GM21717 (cell line): Measurements from ENCODE around the gene FTSJ1.

Experiments used
- ATAC-seq: cut with Tn5 transposase; IDR thresholded peaks from one replicate; pipeline ENCODE4 v1.9.1; 2021; ENCODE audit warnings: mild to moderate bottlenecking, moderate library complexity; ENCODE audit not compliant: unreplicated experiment

FTSJ1 gene

DNA sequence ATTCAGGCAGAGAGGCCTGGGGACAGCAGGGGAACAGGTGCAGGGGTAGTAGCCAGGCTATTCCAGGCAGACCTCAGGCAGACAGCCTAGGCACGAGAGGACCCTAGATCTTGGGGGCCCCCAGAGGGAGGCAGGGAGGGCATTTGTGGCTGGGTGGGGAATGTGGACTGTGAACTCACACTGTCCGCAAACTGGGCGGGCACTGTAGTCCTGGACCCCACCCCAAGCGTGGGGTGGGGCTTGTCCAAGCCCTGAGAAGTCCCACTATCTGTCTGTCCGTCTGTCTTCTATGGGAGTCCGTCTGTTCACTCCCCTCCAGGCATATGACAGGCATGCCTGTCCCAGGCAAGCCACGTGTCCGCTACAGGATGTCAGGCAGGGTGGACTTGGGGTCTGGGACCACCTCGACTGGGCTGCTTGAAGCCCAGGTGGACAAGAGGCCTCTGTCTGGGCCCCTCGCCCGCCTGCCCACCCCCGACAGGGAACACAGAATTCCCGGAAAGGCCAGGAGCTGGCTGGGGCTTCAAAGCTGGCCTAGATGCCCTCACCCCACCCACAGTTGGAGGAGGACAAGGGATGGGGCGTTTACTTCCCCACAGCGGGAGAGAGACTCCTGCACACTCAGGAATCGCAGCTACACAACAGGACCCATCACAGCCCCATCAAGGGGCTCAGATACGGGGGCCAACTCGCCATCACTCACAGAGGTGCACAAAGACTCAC, 5.7 kb upstream of the FTSJ1 start, which contains the start of gene SLC38A5:
Gene SLC38A5, minus strand, starts transcription at position 151 of the 723 bp plus-strand sequence. CDS start 2,336 bp downstream, outside the sequence.
- ATAC-seq: no peak

DNA sequence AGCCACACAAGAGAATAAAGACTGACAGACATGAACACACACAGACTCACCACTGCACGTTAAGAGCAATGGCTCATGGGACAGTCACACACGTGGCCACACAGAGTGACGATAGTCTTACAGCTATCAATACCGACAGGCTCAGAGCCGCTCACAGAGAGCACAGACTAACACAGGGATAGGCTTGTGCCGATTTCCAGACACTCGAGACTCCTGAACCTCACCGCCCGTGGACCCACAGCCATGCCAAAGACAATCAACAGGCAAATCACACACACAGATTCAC, 5.2 kb upstream of the FTSJ1 start:
- no peak for ATAC-seq

DNA sequence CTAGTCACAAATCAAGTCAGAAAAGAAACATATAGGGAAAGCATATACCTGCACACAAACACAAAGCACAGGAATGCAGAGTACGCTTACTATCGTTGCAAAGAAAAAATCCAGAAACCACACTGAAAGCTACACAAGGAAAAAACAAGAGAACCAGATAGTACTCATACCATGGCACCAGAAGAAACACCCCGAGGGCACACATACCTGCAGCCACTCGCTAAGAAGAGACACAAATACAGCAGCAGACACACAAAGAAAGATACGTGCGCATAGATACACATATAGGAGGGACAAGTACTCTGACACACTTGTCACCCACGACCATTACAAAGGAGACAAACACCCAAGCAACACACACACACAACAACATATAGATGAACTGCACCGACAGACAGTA, 4.5 kb upstream of the FTSJ1 start:
- no peak for ATAC-seq

DNA sequence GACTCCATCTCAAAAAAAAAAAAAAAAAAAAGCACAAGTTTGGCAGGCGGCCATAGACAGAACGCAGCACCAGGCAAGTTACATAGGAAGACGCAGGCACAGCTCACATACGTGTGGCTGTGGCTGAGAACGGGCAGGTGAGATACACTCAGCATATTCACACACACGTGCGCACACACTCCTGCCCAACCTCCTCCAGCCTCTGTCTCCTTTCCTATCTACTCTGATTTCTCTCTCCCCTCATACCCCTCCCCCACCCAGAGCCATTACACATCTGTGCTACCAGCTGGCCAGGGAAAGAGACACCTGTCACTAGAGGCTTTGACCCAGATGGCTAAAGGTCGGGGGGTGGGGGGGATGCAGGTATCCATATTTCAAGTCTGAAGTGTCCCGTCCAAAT, 3.8 kb upstream of the FTSJ1 start:
- ATAC-seq: no peak

DNA sequence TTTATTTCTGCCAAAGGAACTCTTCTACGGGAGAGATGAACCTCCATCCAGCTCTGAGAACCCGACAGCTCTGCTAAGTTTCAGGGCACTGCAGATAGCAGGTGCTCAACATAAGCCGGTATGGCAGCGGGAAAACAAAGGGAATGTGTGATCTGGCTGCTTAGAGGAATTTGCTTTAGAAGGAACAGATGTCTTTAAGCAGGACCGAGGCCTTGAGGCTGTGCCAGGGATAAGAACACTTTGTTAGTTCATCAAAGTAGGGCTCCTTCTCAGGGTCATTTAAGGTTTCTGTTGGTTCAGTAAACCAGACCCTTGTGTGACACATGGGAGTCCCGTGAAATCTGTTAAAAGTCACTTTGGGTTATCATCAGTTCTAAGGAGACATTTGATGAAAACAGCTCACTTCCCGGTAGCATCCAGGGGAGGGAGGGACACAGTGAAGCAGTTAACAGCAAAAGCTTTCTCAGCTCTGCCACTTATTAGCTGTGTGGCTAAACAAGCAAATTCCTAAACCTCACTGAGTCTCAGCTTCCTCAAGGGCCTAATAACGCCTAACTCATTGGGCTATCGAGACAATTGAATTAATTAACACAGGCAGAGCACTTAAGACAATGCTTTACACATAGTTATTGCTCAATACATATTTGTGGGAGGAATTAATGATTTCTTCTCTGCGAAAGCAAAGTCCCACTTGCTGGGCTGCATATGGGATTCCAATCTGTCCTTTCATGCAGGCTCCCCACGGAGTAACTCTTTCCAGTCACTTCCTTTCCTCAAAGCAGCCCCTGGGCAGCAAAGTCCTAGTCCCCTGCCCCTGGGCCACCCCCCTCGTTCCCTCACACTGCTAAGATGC, 2.9 kb upstream of the FTSJ1 start:
- no peak for ATAC-seq

DNA sequence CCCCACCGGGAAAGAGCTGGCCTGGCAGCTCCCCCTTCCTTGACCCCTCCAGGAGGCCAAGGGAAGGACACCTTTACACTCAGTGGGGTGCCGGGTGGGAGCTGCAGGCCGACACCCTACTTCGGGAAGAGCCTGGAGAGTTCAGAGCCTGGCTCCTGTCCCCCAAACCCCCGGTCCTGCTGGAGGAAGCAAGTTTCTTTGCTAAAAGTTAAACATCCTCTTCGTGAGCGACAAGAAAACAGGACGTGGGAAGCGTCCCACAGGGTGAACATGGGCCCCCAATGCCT, 2.4 kb upstream of the FTSJ1 start:
- no peak for ATAC-seq

DNA sequence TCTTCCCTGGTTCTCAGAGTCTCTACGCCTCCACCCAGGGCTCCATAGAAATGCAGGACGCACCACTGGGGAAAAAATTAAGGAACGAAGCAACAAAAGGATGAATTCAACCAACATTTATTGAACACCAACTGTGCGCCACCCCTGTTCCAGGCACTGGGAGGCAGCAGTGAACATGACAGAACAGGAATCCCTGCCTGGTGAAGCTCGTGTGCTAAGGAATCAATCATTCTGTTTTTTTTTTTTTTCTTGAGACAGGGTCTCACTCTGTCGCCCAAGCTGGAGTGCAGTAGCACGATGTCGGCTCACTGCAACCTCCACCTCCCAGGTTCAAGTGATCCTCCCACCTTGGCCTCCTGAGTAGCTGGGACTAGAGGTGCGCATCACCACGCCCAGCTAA, 1.9 kb upstream of the FTSJ1 start:
- ATAC-seq: no peak

DNA sequence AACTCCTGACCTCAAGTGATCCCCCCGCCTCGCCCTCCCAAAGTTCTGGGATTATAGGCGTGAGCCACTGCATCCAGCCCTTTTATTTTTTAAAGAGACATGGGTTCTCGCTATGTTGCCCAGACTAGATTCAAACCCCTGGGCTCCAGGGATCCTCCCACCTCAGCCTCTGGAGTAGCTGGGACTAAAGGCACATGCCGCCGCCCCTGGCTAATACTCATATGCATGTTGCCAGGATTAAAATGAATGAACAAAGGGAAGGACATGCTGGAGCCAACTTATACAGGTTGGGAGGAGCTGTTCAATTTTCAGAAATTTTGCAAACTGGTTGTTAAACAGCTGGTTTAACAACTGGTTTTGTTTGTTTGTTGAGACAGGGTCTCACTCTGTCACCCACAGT, 1.4 kb upstream of the FTSJ1 start:
- no peak for ATAC-seq

DNA sequence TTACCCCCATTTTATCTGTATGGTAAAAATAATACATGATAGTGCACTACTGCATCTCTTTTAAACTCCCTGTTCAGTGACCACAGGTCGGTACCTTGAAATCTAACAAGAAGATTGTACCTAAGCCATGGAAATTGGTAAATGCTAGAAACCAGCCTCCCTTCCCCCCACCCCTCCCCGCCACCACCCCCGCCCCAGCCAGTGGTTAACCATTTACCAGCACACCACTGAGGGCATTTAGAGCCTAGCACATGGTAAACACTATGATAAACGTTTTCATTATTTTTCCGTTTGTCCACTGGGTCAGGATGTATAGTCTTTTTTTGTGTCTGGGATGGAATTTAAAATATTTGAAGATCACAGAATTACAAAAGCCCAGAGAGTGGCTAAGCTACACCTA, 703 bp upstream of the FTSJ1 start:
- no peak for ATAC-seq

DNA sequence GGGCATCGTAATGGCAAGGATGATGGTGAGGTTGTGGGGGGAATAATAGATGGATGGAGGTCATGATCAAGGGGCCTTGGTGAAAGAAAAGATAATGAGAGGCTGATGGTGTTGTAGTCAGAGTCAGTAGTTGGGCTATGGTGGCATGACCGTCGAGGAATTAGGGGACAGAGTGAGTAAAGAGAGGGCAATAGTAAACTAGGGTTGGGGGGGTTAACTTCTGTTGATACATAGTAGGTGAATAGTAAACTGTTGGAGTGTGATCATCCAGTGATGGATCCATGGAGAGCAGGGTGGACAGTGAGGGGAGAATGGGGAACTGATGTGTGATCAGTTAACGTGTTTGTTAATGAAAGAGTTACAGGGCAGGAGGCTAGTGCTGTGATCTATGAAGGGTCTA, 920 bp downstream of the FTSJ1 start:
- no peak for ATAC-seq

DNA sequence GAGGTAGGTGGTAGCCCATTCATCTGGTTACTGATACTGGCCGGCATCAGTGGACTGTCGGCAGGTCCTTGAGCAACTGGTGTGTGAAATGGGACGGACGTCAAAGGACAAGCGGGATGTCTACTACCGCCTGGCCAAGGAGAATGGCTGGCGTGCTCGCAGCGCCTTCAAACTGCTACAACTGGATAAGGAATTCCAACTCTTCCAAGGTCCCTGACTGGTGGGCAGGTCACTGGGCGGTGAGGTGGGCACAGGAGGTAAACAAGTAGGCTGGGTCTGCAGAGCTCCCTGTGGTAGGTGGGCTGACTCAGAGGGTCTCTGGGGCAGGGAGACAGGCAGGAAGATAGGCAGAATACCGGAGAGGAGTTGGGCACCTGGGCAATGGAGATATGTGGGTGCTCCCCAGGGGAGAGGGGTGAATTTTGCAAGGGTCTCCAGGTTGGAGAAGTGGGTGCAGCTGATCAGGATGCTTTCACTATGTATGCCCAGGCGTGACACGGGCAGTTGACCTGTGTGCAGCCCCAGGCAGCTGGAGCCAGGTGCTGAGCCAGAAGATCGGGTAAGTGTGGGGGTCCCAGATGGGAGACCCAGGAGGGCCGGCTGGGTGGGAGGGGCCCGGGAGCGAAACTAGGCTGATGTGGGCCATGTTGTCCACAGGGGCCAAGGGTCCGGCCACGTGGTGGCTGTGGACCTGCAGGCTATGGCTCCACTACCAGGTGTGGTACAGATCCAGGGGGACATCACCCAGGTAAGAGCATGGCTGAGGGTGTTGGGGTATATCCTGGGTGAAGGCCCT, 2.2 kb downstream of the FTSJ1 start:
- ATAC-seq: no peak

DNA sequence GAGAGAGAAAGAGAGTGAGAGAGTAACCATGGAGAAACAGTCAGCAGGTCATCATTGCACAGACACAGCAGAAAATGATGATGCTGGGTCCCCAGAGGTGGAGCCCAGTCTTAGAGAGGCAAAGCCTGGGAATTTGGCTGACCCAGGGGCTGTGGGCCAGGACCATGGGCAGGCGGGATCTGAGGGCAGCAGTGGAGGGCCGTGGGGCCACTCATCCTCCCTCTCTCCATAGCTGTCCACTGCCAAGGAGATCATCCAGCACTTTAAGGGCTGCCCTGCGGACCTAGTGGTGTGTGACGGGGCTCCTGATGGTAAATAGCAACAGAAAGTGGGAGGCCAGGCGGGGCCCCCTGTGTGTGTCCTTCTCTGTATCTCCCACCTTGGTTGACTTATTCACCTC, 2.8 kb downstream of the FTSJ1 start:
- no peak for ATAC-seq

DNA sequence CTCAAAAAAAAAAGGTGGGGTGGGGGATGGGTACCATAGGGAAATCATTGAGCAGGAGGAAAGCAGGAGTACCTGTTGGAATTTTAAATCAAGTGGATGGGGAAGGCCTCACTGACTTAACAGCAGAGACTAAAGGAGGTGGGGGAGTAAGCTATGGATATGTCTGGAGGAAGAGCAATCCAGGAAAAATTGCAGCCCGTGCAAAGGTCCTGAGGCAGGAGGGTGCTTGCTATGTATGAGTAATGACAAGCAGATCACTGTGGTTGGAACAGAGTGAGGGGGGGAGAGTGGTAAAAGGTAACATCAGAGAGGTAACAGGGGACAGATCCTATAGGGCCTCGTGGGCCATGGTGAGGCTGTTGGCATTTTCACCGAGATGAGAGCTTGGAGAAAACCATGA, 4.1 kb downstream of the FTSJ1 start:
- ATAC-seq: no peak

DNA sequence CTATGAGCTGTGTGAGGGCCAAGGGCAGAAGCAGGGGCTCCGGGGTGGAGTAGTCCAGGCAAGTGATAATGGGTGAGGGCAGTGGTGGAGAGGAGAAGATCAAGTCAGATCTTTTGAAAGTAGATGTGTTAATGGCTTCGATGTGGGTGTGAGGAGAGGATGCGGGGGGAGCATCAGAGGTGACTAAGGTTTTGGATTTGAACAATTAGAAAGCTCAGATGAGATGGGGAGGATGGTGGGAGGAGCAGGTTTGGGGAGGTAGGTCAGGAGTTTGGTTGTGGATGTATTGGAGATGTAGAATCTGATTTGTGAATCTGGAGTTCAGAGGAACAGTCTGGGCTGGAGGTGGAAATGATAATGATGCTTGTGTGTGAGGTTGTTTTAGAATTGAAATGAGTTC, 4.6 kb downstream of the FTSJ1 start:
- no peak for ATAC-seq

DNA sequence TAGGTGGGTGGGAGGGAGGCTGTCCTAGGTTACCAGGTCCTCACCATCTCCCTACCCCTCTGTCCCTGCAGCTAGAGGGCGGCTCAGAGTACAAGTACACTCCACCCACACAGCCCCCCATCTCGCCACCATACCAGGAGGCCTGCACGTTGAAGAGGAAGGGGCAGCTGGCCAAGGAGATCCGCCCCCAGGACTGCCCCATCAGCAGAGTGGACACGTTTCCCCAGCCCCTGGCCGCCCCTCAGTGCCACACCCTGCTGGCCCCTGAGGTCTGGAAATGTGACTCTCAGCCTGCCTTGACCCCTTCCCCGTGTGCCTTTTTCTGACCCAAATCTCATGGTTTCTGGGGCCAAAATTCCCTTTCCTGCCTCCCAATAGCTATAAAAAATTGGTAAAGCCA, 6.5 kb downstream of the FTSJ1 start:
- no peak for ATAC-seq

DNA sequence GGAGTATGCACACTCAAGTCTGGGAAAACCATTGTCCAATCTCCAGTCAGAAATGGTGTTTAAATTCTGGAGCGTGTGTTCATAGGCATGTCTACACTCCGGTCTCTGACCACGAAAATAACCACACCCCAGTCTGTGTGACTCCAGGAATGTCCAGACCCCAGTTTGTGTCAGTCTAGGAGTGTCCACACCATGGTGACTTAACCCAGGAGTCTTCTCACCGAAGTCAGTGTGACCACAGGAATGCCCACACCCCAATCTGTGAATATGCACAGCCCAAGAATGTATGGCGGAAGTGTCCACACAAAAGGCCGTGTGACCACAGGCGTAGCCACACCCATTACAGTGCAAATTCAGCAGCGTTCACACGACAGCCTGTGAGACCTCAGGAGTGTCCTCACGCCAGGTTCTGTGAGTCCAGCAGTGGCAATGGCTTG, 11.4 kb downstream of the FTSJ1 start:
- ATAC-seq: no peak

DNA sequence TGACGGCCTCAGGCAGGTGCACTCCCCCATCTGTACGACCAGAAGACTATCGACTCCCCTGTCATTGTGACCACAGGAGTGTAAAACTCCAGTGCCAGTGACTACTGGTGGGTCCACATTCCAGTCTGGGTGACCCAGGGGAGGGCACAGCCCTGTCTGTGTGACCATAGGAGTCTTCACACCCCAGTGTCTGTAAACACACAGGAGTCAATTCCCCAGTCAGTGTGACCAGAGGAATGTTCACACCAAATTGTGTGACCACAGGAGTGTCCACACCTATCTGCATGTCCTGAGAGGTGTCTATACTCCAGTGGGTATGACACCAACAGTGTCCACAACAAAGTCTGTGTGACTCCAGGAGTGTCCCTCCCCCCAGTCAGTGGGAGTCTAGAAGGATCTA, 12.0 kb downstream of the FTSJ1 start:
- ATAC-seq: no peak

DNA sequence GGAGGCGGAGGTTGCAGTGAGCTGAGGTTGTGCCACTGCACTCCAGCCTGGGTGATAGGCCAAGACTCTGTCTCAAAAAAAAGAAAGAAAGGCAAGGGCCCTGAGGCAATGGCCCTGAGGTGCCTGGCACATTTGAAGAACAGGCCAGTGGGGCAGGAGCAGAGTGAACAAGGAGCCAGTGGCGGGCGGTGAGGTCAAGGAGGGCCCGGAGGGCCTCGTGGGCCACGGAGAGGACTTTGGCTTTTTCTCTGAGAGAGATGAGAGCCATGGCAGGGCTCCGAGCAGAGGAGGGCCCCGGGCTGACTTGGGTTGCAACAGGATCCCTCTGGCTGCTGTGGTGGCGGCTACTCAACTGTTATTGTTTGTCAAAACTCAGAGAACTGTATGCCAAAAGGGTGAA, 13.3 kb downstream of the FTSJ1 start:
- no peak for ATAC-seq

DNA sequence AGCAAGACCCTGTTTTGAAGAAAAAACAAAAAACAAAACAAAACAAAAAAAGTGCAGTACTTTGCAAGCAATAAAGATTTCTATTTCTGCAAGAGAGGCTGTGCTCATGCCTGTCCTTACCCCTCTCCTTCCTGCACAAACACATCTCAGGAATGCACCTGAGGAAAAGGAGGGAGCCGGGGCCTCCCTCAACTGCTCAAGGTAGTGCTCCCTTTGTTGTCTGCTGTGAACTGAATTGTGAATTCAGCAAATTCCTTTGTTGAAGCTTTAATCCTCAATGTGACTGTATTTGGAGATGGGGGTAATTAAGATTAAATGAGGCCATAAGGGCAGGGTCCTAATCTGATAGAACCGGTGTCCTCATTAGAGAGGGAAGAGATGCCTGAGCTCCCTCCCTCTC, 13.9 kb downstream of the FTSJ1 start:
- no peak for ATAC-seq

DNA sequence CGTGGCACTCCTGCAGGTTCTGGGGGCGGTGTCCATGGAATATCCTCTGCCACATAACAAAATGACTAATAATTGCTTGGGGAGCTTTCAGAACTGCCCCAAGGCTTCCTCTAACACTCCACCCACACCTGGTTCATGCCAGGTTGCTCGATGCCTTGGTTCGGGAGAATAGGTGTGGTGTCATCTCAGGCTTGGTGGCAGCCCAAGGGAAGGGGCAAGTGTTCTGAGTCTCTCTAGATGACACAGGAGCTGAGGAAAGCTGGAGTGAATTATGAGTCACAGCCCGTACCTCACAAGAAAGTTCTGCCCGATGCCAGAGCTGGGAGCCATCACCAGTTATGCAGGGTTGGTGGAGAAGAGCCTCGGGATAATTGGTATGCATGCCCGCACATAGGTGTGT, 14.7 kb downstream of the FTSJ1 start:
- no peak for ATAC-seq

DNA sequence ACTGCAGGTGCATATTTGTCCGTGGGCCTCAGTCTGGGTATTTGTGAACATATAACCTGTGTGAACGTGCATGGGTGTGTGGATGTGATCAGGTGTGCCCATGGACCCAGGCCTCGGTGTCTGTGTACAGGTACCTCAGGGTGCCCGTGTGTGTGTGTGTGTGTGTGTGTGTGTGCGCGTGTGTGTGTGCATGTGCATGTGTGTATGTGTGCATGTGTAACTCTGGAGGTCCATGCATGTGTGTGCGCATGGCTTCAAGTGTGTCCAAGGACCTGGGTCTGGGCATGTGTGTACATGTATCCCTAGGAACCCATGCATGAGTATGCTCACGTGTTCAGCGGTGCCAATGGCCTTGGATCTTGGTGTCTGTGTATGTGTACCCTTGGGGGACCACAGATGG, 15.8 kb downstream of the FTSJ1 start:
- no peak for ATAC-seq

DNA sequence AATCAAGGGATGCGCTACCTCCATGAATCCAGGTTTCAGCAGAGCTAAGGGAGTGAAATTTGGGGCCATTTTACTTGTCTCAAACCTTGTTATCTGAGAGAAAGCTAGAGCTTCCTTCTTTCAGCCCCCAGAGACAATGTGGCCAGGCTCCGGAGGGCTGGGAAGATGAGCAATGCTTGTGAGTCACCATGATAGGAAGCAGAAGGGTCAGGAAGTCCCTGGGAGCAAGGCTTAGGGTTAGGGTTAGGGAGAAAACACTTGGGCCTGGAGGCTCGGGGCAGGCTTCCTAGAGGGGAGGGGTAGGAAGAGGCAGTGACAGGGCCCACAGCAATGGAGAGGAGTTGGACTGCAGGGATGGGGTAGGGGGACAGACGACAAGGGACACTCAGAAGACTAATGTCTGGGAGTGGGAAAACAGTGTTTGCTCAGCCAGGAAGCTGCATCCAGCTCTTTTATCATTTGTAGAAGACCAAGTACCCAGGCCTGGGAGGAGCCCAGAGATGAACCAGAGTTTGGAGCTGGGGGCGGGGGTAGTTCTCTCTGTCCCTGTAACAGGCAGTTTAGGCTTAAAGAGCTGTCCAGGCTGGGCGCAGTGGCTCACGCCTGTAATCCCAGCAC, 16.4 kb downstream of the FTSJ1 start:
- no peak for ATAC-seq
